Ishikawa (cell line): ENCODE measurements around the gene CLIP4.

Experiments used
- CEBPB ChIP-seq: IDR thresholded peaks from 2 replicates; pipeline ENCODE4 v1.6.1; 2012
- CREB1 ChIP-seq: IDR thresholded peaks from 2 replicates; pipeline ENCODE4 v1.6.1; 2012; ENCODE audit warnings: low read depth
- EGR1 ChIP-seq: IDR thresholded peaks from 2 replicates; pipeline ENCODE4 v1.6.1; 2012
- EP300 ChIP-seq: IDR thresholded peaks from 2 replicates; pipeline ENCODE4 v1.6.1; 2012; ENCODE audit warnings: borderline replicate concordance
- FOXM1 ChIP-seq: IDR thresholded peaks from 2 replicates; pipeline ENCODE4 v1.6.1; 2012; ENCODE audit warnings: low read depth, borderline replicate concordance
- RAD21 ChIP-seq: IDR thresholded peaks from 2 replicates; pipeline ENCODE4 v1.6.1; 2012; ENCODE audit warnings: low read depth
- TAF1 ChIP-seq: IDR thresholded peaks from 2 replicates; pipeline ENCODE4 v1.6.1; 2012; ENCODE audit warnings: low read depth, mild to moderate bottlenecking
- TCF12 ChIP-seq: IDR thresholded peaks from 2 replicates; pipeline ENCODE4 v1.6.1; 2012; ENCODE audit warnings: low read depth
- YY1 ChIP-seq: IDR thresholded peaks from 2 replicates; pipeline ENCODE4 v1.6.1; 2012; ENCODE audit warnings: low read depth
- ZBTB7A ChIP-seq: IDR thresholded peaks from 2 replicates; pipeline ENCODE4 v1.6.1; 2012; ENCODE audit warnings: low read depth
- TF ChIP-seq, protein P1 (sequence below): IDR thresholded peaks from 2 replicates; pipeline ENCODE4 v1.6.1; 2012; ENCODE audit warnings: low read depth, mild to moderate bottlenecking
- TF ChIP-seq, protein P2 (sequence below): IDR thresholded peaks from 2 replicates; pipeline ENCODE4 v1.6.1; 2012
- TF ChIP-seq, protein P3 (sequence below): IDR thresholded peaks from 2 replicates; pipeline ENCODE4 v1.6.1; 2012

DNA sequence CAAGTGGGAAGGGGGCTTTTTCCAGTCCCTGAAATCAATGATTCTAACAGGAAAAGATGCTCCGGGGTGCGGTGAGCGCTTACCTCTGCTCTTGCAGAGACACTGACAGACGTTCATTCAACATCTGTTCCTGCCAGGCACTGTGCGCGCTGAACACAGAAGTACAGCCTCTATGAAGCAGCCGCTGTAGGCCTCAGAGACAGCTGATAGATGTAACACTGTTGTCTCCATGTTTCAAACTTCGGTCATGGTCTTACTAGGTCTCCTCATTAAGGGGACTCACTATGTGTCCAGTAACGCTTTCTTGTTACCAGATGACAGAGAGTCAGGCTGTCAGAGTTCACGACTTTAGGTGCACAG is 649 bp upstream of the CLIP4 start:
- TF ChIP-seq RAD21, result no peak
- TF ChIP-seq EP300, result no peak
- TF ChIP-seq TAF1, result no peak
- TF ChIP-seq TCF12, result no peak
- TF ChIP-seq EGR1, result no peak
- TF ChIP-seq, protein P1, sequence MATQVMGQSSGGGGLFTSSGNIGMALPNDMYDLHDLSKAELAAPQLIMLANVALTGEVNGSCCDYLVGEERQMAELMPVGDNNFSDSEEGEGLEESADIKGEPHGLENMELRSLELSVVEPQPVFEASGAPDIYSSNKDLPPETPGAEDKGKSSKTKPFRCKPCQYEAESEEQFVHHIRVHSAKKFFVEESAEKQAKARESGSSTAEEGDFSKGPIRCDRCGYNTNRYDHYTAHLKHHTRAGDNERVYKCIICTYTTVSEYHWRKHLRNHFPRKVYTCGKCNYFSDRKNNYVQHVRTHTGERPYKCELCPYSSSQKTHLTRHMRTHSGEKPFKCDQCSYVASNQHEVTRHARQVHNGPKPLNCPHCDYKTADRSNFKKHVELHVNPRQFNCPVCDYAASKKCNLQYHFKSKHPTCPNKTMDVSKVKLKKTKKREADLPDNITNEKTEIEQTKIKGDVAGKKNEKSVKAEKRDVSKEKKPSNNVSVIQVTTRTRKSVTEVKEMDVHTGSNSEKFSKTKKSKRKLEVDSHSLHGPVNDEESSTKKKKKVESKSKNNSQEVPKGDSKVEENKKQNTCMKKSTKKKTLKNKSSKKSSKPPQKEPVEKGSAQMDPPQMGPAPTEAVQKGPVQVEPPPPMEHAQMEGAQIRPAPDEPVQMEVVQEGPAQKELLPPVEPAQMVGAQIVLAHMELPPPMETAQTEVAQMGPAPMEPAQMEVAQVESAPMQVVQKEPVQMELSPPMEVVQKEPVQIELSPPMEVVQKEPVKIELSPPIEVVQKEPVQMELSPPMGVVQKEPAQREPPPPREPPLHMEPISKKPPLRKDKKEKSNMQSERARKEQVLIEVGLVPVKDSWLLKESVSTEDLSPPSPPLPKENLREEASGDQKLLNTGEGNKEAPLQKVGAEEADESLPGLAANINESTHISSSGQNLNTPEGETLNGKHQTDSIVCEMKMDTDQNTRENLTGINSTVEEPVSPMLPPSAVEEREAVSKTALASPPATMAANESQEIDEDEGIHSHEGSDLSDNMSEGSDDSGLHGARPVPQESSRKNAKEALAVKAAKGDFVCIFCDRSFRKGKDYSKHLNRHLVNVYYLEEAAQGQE, result no peak
- no peak for TF ChIP-seq CEBPB
- TF ChIP-seq YY1, result no peak
- TF ChIP-seq, protein P2, sequence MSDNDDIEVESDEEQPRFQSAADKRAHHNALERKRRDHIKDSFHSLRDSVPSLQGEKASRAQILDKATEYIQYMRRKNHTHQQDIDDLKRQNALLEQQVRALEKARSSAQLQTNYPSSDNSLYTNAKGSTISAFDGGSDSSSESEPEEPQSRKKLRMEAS, result no peak
- TF ChIP-seq FOXM1, result no peak
- TF ChIP-seq ZBTB7A, result no peak
- no peak for TF ChIP-seq CREB1
- TF ChIP-seq, protein P3, sequence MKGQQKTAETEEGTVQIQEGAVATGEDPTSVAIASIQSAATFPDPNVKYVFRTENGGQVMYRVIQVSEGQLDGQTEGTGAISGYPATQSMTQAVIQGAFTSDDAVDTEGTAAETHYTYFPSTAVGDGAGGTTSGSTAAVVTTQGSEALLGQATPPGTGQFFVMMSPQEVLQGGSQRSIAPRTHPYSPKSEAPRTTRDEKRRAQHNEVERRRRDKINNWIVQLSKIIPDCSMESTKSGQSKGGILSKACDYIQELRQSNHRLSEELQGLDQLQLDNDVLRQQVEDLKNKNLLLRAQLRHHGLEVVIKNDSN, result no peak
